Activated CD8-positive, alpha-beta memory T cell treated with anti-CD3 and anti-CD28 coated beads, Interleukin-2, amount 50 U/mL, for 24 hours (primary cell): ENCODE data around the gene FBLN1.

Source experiments
- DNase-seq: peaks from one replicate; pipeline ENCODE4 v3.0.0-alpha.2; 2020; ENCODE audit errors: extremely low read depth

The FBLN1 gene

GRCh38 chr22:45504373-45505341 lies 2.0 kb downstream of the FBLN1 start:
- no peak for DNase-seq

- DNase-seq, result no peak
Measured at GRCh38 chr22:45505991-45506747, 3.5 kb downstream of the FBLN1 start.

- DNase-seq, result no peak
Measured at GRCh38 chr22:45506816-45507360, 4.2 kb downstream of the FBLN1 start.

- no peak for DNase-seq
Measured at GRCh38 chr22:45507798-45508197, 5.1 kb downstream of the FBLN1 start.

- DNase-seq, result no peak
Measured at GRCh38 chr22:45508814-45509213, 6.1 kb downstream of the FBLN1 start.

- DNase-seq, result no peak
Measured at GRCh38 chr22:45510376-45511232, 7.9 kb downstream of the FBLN1 start.

GRCh38 chr22:45511847-45512261 lies 9.2 kb downstream of the FBLN1 start:
- DNase-seq, result no peak

GRCh38 chr22:45512363-45512762 lies 9.7 kb downstream of the FBLN1 start:
- no peak for DNase-seq

- no peak for DNase-seq
Measured at GRCh38 chr22:45515676-45516075, 13.0 kb downstream of the FBLN1 start.

- DNase-seq, result no peak
Measured at GRCh38 chr22:45516163-45516562, 13.5 kb downstream of the FBLN1 start.

GRCh38 chr22:45516923-45517675 lies 14.4 kb downstream of the FBLN1 start:
- DNase-seq, result no peak

GRCh38 chr22:45518136-45518535 lies 15.5 kb downstream of the FBLN1 start:
- no peak for DNase-seq

GRCh38 chr22:45518580-45518991 lies 15.9 kb downstream of the FBLN1 start:
- no peak for DNase-seq

- no peak for DNase-seq
Measured at GRCh38 chr22:45521178-45521577, 18.5 kb downstream of the FBLN1 start.

GRCh38 chr22:45522462-45522861 lies 19.8 kb downstream of the FBLN1 start:
- no peak for DNase-seq

GRCh38 chr22:45524157-45524556 lies 21.5 kb downstream of the FBLN1 start:
- DNase-seq, result no peak

GRCh38 chr22:45524966-45525365 lies 22.3 kb downstream of the FBLN1 start:
- no peak for DNase-seq

- no peak for DNase-seq
Measured at GRCh38 chr22:45525480-45525879, 22.8 kb downstream of the FBLN1 start.

GRCh38 chr22:45526281-45526680 lies 23.6 kb downstream of the FBLN1 start:
- no peak for DNase-seq

GRCh38 chr22:45526768-45527360 lies 24.2 kb downstream of the FBLN1 start:
- DNase-seq, result no peak
